ENCODE measurements around the gene CRACR2A.

DNA sequence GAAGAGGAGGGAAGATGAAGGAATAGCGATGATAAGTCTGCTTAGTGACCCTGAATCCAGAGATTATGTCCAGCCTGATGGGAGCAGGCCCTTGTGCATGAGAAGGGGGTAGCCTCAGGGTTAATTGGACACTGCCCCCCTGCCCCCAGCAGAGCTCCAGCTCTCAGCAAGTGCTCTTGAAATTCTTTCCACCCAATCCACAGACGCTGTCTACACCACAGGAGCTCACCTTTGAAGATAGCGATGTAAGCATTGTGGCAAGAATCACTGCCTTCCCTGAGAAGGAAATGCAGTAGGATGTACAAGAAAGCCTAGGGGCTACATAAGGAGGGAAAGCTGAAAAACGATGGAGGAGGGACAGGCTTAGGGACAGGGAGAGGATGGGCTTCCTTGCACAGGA lies 39.4 kb downstream of the CRACR2A start:
- TF ChIP-seq EZH2phosphoT487 (IDR thresholded peaks at IDR 0.05; ENCODE audit: low read length), result no peak
- TF ChIP-seq, protein P1, sequence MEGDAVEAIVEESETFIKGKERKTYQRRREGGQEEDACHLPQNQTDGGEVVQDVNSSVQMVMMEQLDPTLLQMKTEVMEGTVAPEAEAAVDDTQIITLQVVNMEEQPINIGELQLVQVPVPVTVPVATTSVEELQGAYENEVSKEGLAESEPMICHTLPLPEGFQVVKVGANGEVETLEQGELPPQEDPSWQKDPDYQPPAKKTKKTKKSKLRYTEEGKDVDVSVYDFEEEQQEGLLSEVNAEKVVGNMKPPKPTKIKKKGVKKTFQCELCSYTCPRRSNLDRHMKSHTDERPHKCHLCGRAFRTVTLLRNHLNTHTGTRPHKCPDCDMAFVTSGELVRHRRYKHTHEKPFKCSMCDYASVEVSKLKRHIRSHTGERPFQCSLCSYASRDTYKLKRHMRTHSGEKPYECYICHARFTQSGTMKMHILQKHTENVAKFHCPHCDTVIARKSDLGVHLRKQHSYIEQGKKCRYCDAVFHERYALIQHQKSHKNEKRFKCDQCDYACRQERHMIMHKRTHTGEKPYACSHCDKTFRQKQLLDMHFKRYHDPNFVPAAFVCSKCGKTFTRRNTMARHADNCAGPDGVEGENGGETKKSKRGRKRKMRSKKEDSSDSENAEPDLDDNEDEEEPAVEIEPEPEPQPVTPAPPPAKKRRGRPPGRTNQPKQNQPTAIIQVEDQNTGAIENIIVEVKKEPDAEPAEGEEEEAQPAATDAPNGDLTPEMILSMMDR (IDR thresholded peaks at IDR 0.05; ENCODE audit: low read length), result no peak
- TF ChIP-seq EZH2 (optimal IDR thresholded peaks at IDR 0.05; ENCODE audit: low read depth, low read length), result no peak

Measured in MM.1S (cell line).